22Rv1 (cell line): ENCODE data around the gene CEND1.
A peak's percentile ranks its signal among the peaks of the same experiment; 100 is the strongest.

Experiments used
- H3K27ac ChIP-seq: fragments of 450-650 bp; 2 replicates; pipeline ENCODE4 v1.5.1; 2017
- CTCF ChIP-seq: fragments of 450-650 bp; IDR thresholded peaks from 2 replicates; pipeline ENCODE4 v1.5.1; 2017; ENCODE audit warnings: mild to moderate bottlenecking
- ZFX ChIP-seq: fragments of 450-650 bp; IDR thresholded peaks from 2 replicates; pipeline ENCODE4 v1.6.1; 2017; ENCODE audit warnings: antibody characterized with exemption, borderline replicate concordance

The CEND1 gene

GRCh38 chr11:834371-835316 lies 44.8 kb upstream of the CEND1 start:
- peak overlapping the region; percentile 96 for H3K27ac ChIP-seq
- TF ChIP-seq ZFX: no peak
- no peak for TF ChIP-seq CTCF

DNA sequence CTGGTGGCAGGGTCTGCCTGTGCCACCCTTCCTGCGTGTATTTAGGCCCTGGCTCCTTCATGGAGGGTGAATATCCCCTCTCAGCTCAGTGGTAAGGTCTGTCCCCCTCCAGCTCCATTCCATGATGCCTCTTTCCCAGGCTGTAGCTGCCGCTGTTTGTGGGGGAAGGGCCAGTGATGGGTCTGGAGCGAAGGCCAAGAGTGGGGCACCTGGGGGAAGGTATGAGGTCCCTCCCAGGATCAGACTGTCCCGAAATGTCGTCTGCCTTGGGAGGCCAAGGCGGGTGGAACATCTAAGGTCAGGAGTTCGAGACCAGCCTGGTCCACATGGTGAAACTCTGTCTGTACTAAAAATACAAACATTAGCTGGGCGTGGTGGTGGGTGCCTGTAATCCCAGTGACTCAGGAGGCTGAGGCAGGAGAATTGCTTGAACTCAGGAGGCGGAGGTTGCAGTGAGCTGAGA lies 44.0 kb upstream of the CEND1 start:
- no peak for TF ChIP-seq ZFX
- TF ChIP-seq CTCF: no peak
- peak overlapping the region; percentile 96 for H3K27ac ChIP-seq

DNA sequence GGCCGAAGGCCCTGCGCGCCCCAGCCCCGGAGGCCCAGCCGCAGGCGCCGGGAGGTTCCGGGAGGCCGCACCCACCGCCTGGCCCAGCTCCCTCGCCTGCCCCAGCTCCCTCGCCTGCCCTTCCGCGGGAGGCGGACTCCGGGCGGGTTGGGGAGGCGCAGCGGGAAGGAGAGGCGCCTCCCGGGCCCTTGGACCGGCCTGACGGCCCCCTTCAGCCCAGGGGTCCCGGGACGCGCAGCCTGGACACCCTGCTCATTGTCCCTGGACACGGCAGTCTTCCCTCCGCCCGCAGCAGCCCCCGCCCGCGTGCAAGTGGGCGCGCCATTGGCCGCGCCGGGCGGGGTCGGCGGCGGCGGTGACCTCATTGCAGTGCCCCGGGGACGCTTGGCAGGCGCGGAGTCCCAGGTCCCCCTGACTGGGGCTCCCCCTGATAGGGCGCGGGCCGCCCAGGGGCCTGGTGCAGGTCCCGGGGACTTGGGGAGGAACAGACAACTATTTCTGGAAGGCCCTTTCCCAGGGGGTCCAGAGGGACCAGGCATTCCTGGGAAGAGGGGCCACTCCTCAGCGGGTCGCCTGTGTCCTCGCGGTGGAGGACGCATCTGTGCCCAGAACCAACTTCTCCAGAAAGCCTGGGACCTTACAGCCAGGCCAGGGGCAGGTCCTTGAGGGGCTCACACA lies 43.4 kb upstream of the CEND1 start:
- no peak for TF ChIP-seq ZFX
- H3K27ac ChIP-seq: peak overlapping the region; percentile 96

DNA sequence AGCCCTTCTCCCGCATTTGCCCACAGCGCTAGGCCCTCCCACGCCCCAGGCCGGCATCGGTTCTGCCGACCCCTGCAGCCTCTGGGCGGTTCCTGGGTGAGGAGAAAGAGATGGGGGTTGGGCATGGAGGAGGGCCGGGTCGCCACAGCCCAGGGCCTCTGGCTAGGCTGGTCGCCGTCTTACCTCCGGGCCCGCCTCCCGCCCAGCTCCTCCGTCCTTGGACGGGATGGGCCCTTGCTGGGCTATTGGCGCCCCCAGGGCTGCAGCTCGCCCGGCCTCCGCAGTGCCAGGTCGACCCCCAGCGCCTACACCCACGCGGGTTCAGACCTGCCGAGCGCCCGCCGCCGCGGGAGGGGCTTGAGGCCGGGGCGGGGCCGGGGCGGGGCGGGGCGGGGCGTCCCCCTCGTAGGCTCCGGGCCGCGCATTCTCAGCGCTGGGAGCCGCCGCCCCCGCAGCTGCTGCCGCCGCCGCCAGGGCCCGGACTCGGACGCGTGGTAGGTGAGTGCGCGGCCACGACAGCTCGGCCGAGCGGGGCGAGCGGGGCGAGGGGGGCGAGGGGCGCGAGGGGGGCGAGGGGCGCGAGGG lies 42.7 kb upstream of the CEND1 start, which contains the start of gene CD151:
TSS of gene CD151 (plus strand) at position 424 of the 585 bp plus-strand sequence. CDS start 3,118 bp downstream, outside the sequence.
- H3K27ac ChIP-seq: peak within 1 kb of the TSS; percentile 96
- TF ChIP-seq ZFX (no peak), CTCF (no peak)

- TF ChIP-seq CTCF (no peak), ZFX (no peak)
- peak overlapping the region; percentile 96 for H3K27ac ChIP-seq
These were observed 42.2 kb upstream of the CEND1 start for GRCh38 chr11:831961-832528.

DNA sequence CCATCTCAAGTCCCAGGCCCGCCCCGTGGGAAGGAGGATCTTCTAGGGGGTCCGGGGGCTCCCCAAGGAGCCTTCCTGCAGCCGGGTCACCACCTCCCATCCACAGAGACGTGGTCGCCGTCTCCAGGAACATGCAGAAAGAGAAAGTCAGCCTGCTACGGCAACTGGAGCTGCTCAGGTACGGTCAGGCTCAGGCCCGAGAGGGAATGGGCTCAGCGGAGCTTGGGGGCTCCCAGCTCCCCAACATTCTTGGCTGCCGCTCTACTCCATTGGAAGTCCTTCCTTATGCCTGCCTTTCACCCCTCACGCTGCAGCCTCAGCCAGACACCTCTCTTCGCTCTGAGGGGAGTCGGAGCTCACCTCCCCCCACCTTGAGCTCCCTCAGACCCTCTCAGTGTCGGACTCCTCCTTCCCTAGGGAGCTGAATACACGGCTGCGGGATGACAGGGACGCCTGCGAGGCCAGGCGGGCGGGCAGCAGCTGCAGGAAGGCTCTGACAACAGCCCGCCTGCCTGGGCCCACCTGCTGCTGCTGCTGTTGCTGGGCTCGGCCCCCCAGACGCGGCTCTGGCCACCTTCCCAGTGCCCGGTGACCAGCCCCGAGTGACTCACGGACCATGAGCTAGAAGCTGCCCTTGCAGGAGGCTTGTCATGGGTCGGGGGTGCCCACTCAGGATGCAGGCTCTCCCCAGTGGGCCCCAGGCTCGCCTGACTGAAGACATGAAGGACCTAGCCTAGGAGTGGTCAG lies 41.4 kb upstream of the CEND1 start:
- no peak for TF ChIP-seq CTCF
- no peak for TF ChIP-seq ZFX
- peak overlapping the region; percentile 96 for H3K27ac ChIP-seq
